H1 (cell line): Measurements from ENCODE around the gene POLRMT. TPM values are rescaled to one million over a fixed set of nuclear protein-coding genes. Genes with fewer than 3 reads are reported as not detected.

Source experiments
- CBX5 ChIP-seq: fragments of 300-800, 300-1000 bp; sonication (generic); IDR thresholded peaks from 2 replicates; pipeline ENCODE4 v1.7.1; 2016; ENCODE audit warnings: antibody characterized with exemption, low read length, low read depth
- PHF8 ChIP-seq: fragments of 200-600 bp; sonication (generic); conservative IDR thresholded peaks from 2 replicates; pipeline ENCODE4 v1.7.1; 2012; ENCODE audit warnings: low read depth, mild to moderate bottlenecking, inconsistent platforms, low read length, moderate library complexity
- POU5F1 ChIP-seq: IDR thresholded peaks from 2 replicates; pipeline ENCODE4 v1.6.1; 2011; ENCODE audit warnings: low read depth, mild to moderate bottlenecking, low read length, moderate library complexity
- TAF1 ChIP-seq: IDR thresholded peaks from 2 replicates; pipeline ENCODE4 v1.6.1; 2011; ENCODE audit warnings: mild to moderate bottlenecking, low read depth, low read length
- TCF12 ChIP-seq: IDR thresholded peaks from 2 replicates; pipeline ENCODE4 v1.6.1; 2011; ENCODE audit warnings: low read depth, mild to moderate bottlenecking, low read length
- polyA plus RNA-seq, 7 experiments: library from polyadenylated mRNA; depleted of rRNA in 3 of 7; stranded (reverse) in 5 of 7; unstranded in 2 of 7; fragments of >200 nt in 5 of 7; fragments of 200-250 nt in 2 of 7; gene quantifications; 1 replicate in 5 of 7; 2 replicates in 1 of 7; 4 replicates in 1 of 7; pipeline versions ENCODE4 v1.2.1 to v1.2.3, GENCODE V29; 2011 to 2013; ENCODE audit warnings: missing spikeins in 2 of 7, mixed read lengths in 2 of 7
- total RNA-seq: library from RNA; stranded (reverse); fragmentation: NEBNext Ultra II Directional; extraction: Animal tissue kit (Norgen Biotek cat#: 25700); gene quantifications from 2 replicates; pipeline ENCODE4 v1.2.1, GENCODE V29; 2021
- TF ChIP-seq, protein P1 (sequence below): fragments of 300-600 bp; sonication (generic); IDR thresholded peaks from 2 replicates; pipeline ENCODE4 v1.7.1; 2012; ENCODE audit warnings: low read length, moderate library complexity, mild to moderate bottlenecking, inconsistent platforms; ENCODE audit not compliant: insufficient replicate concordance
- TF ChIP-seq, protein P2 (sequence below): IDR thresholded peaks from 2 replicates; pipeline ENCODE4 v1.6.1; 2012; ENCODE audit warnings: inconsistent platforms

POLRMT gene
- total and polyA plus RNA-seq, 2 of the 8 experiments (the other 6 are each of a cell fraction or from before 2014, with no cell fraction given), result 93.0 to 111 TPM

DNA sequence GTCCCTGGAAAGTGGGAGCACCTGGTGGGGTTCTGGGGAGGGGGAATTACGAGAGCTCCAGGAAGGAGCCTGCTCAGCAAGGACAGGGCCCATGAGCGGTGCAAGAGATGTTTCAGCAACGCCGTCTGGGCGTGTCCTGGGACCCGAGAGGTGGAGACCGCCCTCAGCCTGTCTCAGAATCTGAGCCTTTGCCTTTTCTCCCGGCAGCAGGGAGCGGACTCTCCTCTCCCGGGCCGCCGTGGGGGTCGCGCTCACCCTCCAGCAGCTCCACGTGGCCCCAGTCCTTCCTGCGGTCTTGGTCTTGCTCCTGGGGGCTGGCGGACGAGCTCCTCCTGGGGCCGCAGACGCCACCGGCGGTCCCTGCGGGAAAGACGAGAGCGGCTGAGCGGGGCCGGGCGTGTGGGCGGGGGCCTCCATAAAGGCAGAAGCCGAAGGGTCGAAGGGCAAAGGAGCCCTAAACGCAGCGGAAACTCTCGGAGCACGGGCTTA is 714 bp downstream of the POLRMT start (continued):
- TF ChIP-seq, protein P1, sequence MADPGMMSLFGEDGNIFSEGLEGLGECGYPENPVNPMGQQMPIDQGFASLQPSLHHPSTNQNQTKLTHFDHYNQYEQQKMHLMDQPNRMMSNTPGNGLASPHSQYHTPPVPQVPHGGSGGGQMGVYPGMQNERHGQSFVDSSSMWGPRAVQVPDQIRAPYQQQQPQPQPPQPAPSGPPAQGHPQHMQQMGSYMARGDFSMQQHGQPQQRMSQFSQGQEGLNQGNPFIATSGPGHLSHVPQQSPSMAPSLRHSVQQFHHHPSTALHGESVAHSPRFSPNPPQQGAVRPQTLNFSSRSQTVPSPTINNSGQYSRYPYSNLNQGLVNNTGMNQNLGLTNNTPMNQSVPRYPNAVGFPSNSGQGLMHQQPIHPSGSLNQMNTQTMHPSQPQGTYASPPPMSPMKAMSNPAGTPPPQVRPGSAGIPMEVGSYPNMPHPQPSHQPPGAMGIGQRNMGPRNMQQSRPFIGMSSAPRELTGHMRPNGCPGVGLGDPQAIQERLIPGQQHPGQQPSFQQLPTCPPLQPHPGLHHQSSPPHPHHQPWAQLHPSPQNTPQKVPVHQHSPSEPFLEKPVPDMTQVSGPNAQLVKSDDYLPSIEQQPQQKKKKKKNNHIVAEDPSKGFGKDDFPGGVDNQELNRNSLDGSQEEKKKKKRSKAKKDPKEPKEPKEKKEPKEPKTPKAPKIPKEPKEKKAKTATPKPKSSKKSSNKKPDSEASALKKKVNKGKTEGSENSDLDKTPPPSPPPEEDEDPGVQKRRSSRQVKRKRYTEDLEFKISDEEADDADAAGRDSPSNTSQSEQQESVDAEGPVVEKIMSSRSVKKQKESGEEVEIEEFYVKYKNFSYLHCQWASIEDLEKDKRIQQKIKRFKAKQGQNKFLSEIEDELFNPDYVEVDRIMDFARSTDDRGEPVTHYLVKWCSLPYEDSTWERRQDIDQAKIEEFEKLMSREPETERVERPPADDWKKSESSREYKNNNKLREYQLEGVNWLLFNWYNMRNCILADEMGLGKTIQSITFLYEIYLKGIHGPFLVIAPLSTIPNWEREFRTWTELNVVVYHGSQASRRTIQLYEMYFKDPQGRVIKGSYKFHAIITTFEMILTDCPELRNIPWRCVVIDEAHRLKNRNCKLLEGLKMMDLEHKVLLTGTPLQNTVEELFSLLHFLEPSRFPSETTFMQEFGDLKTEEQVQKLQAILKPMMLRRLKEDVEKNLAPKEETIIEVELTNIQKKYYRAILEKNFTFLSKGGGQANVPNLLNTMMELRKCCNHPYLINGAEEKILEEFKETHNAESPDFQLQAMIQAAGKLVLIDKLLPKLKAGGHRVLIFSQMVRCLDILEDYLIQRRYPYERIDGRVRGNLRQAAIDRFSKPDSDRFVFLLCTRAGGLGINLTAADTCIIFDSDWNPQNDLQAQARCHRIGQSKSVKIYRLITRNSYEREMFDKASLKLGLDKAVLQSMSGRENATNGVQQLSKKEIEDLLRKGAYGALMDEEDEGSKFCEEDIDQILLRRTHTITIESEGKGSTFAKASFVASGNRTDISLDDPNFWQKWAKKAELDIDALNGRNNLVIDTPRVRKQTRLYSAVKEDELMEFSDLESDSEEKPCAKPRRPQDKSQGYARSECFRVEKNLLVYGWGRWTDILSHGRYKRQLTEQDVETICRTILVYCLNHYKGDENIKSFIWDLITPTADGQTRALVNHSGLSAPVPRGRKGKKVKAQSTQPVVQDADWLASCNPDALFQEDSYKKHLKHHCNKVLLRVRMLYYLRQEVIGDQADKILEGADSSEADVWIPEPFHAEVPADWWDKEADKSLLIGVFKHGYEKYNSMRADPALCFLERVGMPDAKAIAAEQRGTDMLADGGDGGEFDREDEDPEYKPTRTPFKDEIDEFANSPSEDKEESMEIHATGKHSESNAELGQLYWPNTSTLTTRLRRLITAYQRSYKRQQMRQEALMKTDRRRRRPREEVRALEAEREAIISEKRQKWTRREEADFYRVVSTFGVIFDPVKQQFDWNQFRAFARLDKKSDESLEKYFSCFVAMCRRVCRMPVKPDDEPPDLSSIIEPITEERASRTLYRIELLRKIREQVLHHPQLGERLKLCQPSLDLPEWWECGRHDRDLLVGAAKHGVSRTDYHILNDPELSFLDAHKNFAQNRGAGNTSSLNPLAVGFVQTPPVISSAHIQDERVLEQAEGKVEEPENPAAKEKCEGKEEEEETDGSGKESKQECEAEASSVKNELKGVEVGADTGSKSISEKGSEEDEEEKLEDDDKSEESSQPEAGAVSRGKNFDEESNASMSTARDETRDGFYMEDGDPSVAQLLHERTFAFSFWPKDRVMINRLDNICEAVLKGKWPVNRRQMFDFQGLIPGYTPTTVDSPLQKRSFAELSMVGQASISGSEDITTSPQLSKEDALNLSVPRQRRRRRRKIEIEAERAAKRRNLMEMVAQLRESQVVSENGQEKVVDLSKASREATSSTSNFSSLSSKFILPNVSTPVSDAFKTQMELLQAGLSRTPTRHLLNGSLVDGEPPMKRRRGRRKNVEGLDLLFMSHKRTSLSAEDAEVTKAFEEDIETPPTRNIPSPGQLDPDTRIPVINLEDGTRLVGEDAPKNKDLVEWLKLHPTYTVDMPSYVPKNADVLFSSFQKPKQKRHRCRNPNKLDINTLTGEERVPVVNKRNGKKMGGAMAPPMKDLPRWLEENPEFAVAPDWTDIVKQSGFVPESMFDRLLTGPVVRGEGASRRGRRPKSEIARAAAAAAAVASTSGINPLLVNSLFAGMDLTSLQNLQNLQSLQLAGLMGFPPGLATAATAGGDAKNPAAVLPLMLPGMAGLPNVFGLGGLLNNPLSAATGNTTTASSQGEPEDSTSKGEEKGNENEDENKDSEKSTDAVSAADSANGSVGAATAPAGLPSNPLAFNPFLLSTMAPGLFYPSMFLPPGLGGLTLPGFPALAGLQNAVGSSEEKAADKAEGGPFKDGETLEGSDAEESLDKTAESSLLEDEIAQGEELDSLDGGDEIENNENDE, result no peak
- no peak for TF ChIP-seq TCF12
- no peak for TF ChIP-seq CBX5
- no peak for TF ChIP-seq POU5F1
- TF ChIP-seq TAF1, result peak; percentile 41
- TF ChIP-seq, protein P2, sequence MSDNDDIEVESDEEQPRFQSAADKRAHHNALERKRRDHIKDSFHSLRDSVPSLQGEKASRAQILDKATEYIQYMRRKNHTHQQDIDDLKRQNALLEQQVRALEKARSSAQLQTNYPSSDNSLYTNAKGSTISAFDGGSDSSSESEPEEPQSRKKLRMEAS, result peak; percentile 52
- TF ChIP-seq PHF8, result no peak
